ENCODE results near the gene THTPA.

Gene THTPA

DNA sequence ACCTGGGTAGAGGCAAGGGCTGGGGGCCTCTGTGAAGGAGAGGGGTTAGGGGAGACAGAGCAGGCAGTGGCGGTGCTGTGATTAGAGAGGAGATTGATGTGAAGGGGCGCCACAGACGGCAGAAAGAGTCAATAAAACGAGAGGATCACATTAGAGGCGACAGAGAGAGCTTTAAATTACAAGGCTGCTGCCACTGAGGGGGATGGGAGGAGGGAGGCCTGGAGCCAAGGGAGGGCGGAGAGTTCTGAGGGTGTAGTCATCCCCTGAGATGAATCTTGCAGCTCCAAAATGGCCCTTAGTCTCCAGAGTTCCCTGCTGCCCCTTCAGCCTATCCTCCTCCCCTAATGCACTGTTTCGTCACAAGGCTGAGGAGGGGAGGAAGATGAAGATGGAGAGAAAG is 17.3 kb upstream of the THTPA start:
- Histone ChIP-seq H3K4me1 (ENCODE audit: control insufficient read depth in 1 of 2, insufficient read depth in 2 of 2, low read length in 2 of 2) (no peaks in the 10 kb centered on the region), H3K27me3 (ENCODE audit: insufficient read depth, low read length) (no peaks in the 10 kb centered on the region), H3K27ac (ENCODE audit: low read depth, low read length) (no peak overlapping the region), H4K91ac (ENCODE audit: low read depth, low read length) (no peak overlapping the region), H3K18ac (ENCODE audit: low read length) (no peak overlapping the region), H2AK5ac (ENCODE audit: low read length) (no peak overlapping the region), H3K9me3 (ENCODE audit: insufficient read depth, low read depth, low read length) (no peaks in the 10 kb centered on the region), H3K4me2 (ENCODE audit: low read length) (no peak overlapping the region), H3K79me2 (ENCODE audit: control insufficient read depth, insufficient read depth, low read length, poor library complexity) (no peaks in the 10 kb centered on the region), H3K14ac (ENCODE audit: low read length) (no peak overlapping the region), H3K4ac (ENCODE audit: low read depth, low read length) (no peak overlapping the region), H2BK12ac (ENCODE audit: low read length) (no peak overlapping the region), H4K12ac (ENCODE audit: low read depth, low read length) (no peak overlapping the region), H4K8ac (ENCODE audit: low read depth, low read length) (no peak overlapping the region), H3K23ac (ENCODE audit: low read length) (no peak overlapping the region), H3K36me3 (ENCODE audit: control insufficient read depth in 1 of 2, insufficient read depth in 2 of 2, low read length in 2 of 2) (no peaks in the 10 kb centered on the region), H3K4me3 (ENCODE audit: low read depth, low read length) (no peak overlapping the region), H3K9ac (ENCODE audit: low read length) (no peak overlapping the region), H3K79me1 (ENCODE audit: low read length) (no peaks in the 10 kb centered on the region), H2BK120ac (ENCODE audit: insufficient read depth, low read length, poor library complexity) (no peak overlapping the region), H2AFZ (ENCODE audit: insufficient read depth, low read length, poor library complexity) (no peak overlapping the region), H2BK5ac (ENCODE audit: low read depth, low read length, poor library complexity) (no peak overlapping the region)
- DNase-seq = no peak
- no CpG with 5 or more reads among the region's 7 CpGs for WGBS (ENCODE audit: extremely low coverage, insufficient coverage, insufficient read length)

GRCh38 chr14:23539248-23540140 is 16.6 kb upstream of the THTPA start:
- Histone ChIP-seq H2AFZ (ENCODE audit: insufficient read depth, low read length, poor library complexity) (no peak overlapping the region), H4K12ac (ENCODE audit: low read depth, low read length) (no peak overlapping the region), H2AK5ac (ENCODE audit: low read length) (no peak overlapping the region), H3K4ac (ENCODE audit: low read depth, low read length) (no peak overlapping the region), H3K79me1 (ENCODE audit: low read length) (no peaks in the 10 kb centered on the region), H4K8ac (ENCODE audit: low read depth, low read length) (no peak overlapping the region), H3K36me3 (ENCODE audit: control insufficient read depth in 1 of 2, insufficient read depth in 2 of 2, low read length in 2 of 2) (no peaks in the 10 kb centered on the region), H3K4me2 (ENCODE audit: low read length) (peak overlapping the region; percentile 8), H3K9me3 (ENCODE audit: insufficient read depth, low read depth, low read length) (no peaks in the 10 kb centered on the region), H3K79me2 (ENCODE audit: control insufficient read depth, insufficient read depth, low read length, poor library complexity) (no peaks in the 10 kb centered on the region), H3K9ac (ENCODE audit: low read length) (no peak overlapping the region), H2BK12ac (ENCODE audit: low read length) (no peak overlapping the region), H3K27ac (ENCODE audit: low read depth, low read length) (no peak overlapping the region), H4K91ac (ENCODE audit: low read depth, low read length) (no peak overlapping the region), H3K18ac (ENCODE audit: low read length) (no peak overlapping the region), H3K27me3 (ENCODE audit: insufficient read depth, low read length) (no peaks in the 10 kb centered on the region), H2BK5ac (ENCODE audit: low read depth, low read length, poor library complexity) (no peak overlapping the region), H3K14ac (ENCODE audit: low read length) (no peak overlapping the region), H2BK120ac (ENCODE audit: insufficient read depth, low read length, poor library complexity) (no peak overlapping the region), H3K4me3 (ENCODE audit: low read depth, low read length) (no peak overlapping the region), H3K4me1 (ENCODE audit: control insufficient read depth in 1 of 2, insufficient read depth in 2 of 2, low read length in 2 of 2) (no peaks in the 10 kb centered on the region), H3K23ac (ENCODE audit: low read length) (no peak overlapping the region)
- peak in 1 of 2 donors; percentile 53 for DNase-seq
- no CpG with 5 or more reads among the region's 10 CpGs for WGBS (ENCODE audit: extremely low coverage, insufficient coverage, insufficient read length)

GRCh38 chr14:23540141-23540469 is 16.0 kb upstream of the THTPA start:
- no peaks in the 10 kb centered on the region for H3K79me2 ChIP-seq (ENCODE audit: control insufficient read depth, insufficient read depth, low read length, poor library complexity)
- H3K23ac ChIP-seq (ENCODE audit: low read length) = no peak overlapping the region

DNA sequence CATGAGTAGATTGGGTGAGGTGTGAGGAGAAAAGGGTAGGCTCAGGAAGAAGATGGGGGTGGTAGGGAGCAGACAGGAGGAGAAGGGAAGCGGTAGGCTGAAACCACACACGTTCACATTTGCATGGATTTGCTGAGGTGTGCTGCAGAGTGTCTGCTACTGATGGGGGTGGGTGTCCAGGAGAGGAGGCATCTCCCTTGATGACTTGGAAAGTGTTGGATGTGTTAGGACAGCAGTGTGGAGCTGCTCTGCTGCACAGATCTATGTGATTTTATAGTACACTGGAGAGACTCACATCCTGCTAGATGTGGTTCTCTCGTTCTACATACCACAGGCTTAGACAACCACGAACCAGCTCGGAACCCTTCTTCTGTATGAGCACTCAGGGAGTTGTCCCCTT is 13.8 kb upstream of the THTPA start:
- DNase-seq = no peak
- Histone ChIP-seq H2BK5ac (ENCODE audit: low read depth, low read length, poor library complexity) (no peak overlapping the region), H3K4me2 (ENCODE audit: low read length) (no peak overlapping the region), H2BK12ac (ENCODE audit: low read length) (no peak overlapping the region), H2AFZ (ENCODE audit: insufficient read depth, low read length, poor library complexity) (no peak overlapping the region), H2BK120ac (ENCODE audit: insufficient read depth, low read length, poor library complexity) (no peak overlapping the region), H4K91ac (ENCODE audit: low read depth, low read length) (no peak overlapping the region), H3K9me3 (ENCODE audit: insufficient read depth, low read depth, low read length) (no peaks in the 10 kb centered on the region), H3K18ac (ENCODE audit: low read length) (no peak overlapping the region), H3K79me1 (ENCODE audit: low read length) (no peaks in the 10 kb centered on the region), H3K27ac (ENCODE audit: low read depth, low read length) (no peak overlapping the region), H3K23ac (ENCODE audit: low read length) (no peak overlapping the region), H3K4ac (ENCODE audit: low read depth, low read length) (no peak overlapping the region), H3K14ac (ENCODE audit: low read length) (no peak overlapping the region), H3K27me3 (ENCODE audit: insufficient read depth, low read length) (no peaks in the 10 kb centered on the region), H3K79me2 (ENCODE audit: control insufficient read depth, insufficient read depth, low read length, poor library complexity) (no peaks in the 10 kb centered on the region), H3K4me3 (ENCODE audit: low read depth, low read length) (no peak overlapping the region), H3K36me3 (ENCODE audit: control insufficient read depth in 1 of 2, insufficient read depth in 2 of 2, low read length in 2 of 2) (peaks cover 0 to 2% of the 10 kb centered on the region in 2 experiments), H3K4me1 (ENCODE audit: control insufficient read depth in 1 of 2, insufficient read depth in 2 of 2, low read length in 2 of 2) (no peaks in the 10 kb centered on the region), H4K12ac (ENCODE audit: low read depth, low read length) (no peak overlapping the region), H3K9ac (ENCODE audit: low read length) (no peak overlapping the region), H4K8ac (ENCODE audit: low read depth, low read length) (no peak overlapping the region), H2AK5ac (ENCODE audit: low read length) (no peak overlapping the region)
- no CpG with 5 or more reads among the region's 5 CpGs for WGBS (ENCODE audit: extremely low coverage, insufficient coverage, insufficient read length)

More at GRCh38 chr14:23540141-23540469, 16.0 kb upstream of the THTPA start:
- Histone ChIP-seq H2AK5ac (ENCODE audit: low read length) (no peak overlapping the region), H3K27me3 (ENCODE audit: insufficient read depth, low read length) (no peaks in the 10 kb centered on the region), H4K12ac (ENCODE audit: low read depth, low read length) (no peak overlapping the region), H3K9ac (ENCODE audit: low read length) (no peak overlapping the region), H3K27ac (ENCODE audit: low read depth, low read length) (no peak overlapping the region), H2BK5ac (ENCODE audit: low read depth, low read length, poor library complexity) (no peak overlapping the region), H3K14ac (ENCODE audit: low read length) (no peak overlapping the region), H3K18ac (ENCODE audit: low read length) (no peak overlapping the region), H3K4me3 (ENCODE audit: low read depth, low read length) (no peak overlapping the region), H4K8ac (ENCODE audit: low read depth, low read length) (no peak overlapping the region), H2AFZ (ENCODE audit: insufficient read depth, low read length, poor library complexity) (no peak overlapping the region), H2BK120ac (ENCODE audit: insufficient read depth, low read length, poor library complexity) (no peak overlapping the region), H3K4ac (ENCODE audit: low read depth, low read length) (no peak overlapping the region), H3K36me3 (ENCODE audit: control insufficient read depth in 1 of 2, insufficient read depth in 2 of 2, low read length in 2 of 2) (no peaks in the 10 kb centered on the region), H2BK12ac (ENCODE audit: low read length) (no peak overlapping the region), H4K91ac (ENCODE audit: low read depth, low read length) (no peak overlapping the region), H3K9me3 (ENCODE audit: insufficient read depth, low read depth, low read length) (no peaks in the 10 kb centered on the region), H3K79me1 (ENCODE audit: low read length) (no peaks in the 10 kb centered on the region), H3K4me2 (ENCODE audit: low read length) (no peak overlapping the region), H3K4me1 (ENCODE audit: control insufficient read depth in 1 of 2, insufficient read depth in 2 of 2, low read length in 2 of 2) (no peaks in the 10 kb centered on the region)
- no CpG with 5 or more reads among the region's 4 CpGs for WGBS (ENCODE audit: extremely low coverage, insufficient coverage, insufficient read length)
- DNase-seq = no peak
